Trophoblast cell (in vitro differentiated cells and primary cell): ENCODE data around the gene BRDT.

ENCODE experiments used
- DNase-seq, 2 donors: peaks; one replicate each; pipeline ENCODE4 v3.0.0-alpha.2; 2016
- H2AFZ ChIP-seq: 2 replicates; pipeline ENCODE4 v1.6.1; 2013; ENCODE audit warnings: low read length, moderate library complexity, mild to moderate bottlenecking; ENCODE audit not compliant: insufficient read depth, poor library complexity
- H2AK5ac ChIP-seq: 2 replicates; pipeline ENCODE4 v1.6.1; 2013; ENCODE audit warnings: mild to moderate bottlenecking, low read length
- H2BK120ac ChIP-seq: 2 replicates; pipeline ENCODE4 v1.6.1; 2013; ENCODE audit warnings: low read length, mild to moderate bottlenecking, moderate library complexity; ENCODE audit not compliant: insufficient read depth, poor library complexity
- H2BK12ac ChIP-seq: 2 replicates; pipeline ENCODE4 v1.6.1; 2013; ENCODE audit warnings: mild to moderate bottlenecking, low read length, moderate library complexity
- H2BK5ac ChIP-seq: 2 replicates; pipeline ENCODE4 v1.6.1; 2013; ENCODE audit warnings: low read length, low read depth, moderate library complexity, mild to moderate bottlenecking; ENCODE audit not compliant: poor library complexity
- H3K14ac ChIP-seq: 2 replicates; pipeline ENCODE4 v1.6.1; 2013; ENCODE audit warnings: mild to moderate bottlenecking, low read length
- H3K18ac ChIP-seq: 2 replicates; pipeline ENCODE4 v1.6.1; 2013; ENCODE audit warnings: mild to moderate bottlenecking, low read length
- H3K23ac ChIP-seq: 2 replicates; pipeline ENCODE4 v1.6.1; 2013; ENCODE audit warnings: low read length
- H3K27ac ChIP-seq: 2 replicates; pipeline ENCODE4 v1.5.1; 2013; ENCODE audit warnings: low read depth, mild to moderate bottlenecking, inconsistent platforms, low read length, moderate library complexity
- H3K27me3 ChIP-seq: 2 replicates; pipeline ENCODE4 v1.6.1; 2013; ENCODE audit warnings: inconsistent platforms, mild to moderate bottlenecking, low read length, moderate library complexity; ENCODE audit not compliant: insufficient read depth
- H3K36me3 ChIP-seq, 2 experiments: 1 replicate in 1 of 2; 2 replicates in 1 of 2; pipeline ENCODE4 v1.6.1; 2013; ENCODE audit warnings: low read length in 2 of 2, mild to moderate bottlenecking in 2 of 2, moderate library complexity in 1 of 2; ENCODE audit not compliant: insufficient read depth in 2 of 2, control insufficient read depth in 1 of 2
- H3K4ac ChIP-seq: 2 replicates; pipeline ENCODE4 v1.6.1; 2013; ENCODE audit warnings: low read depth, mild to moderate bottlenecking, low read length, moderate library complexity
- H3K4me1 ChIP-seq, 2 experiments: 1 replicate in 1 of 2; 2 replicates in 1 of 2; pipeline ENCODE4 v1.6.1; 2013; ENCODE audit warnings: low read length in 2 of 2, mild to moderate bottlenecking in 2 of 2, moderate library complexity in 1 of 2; ENCODE audit not compliant: insufficient read depth in 2 of 2, control insufficient read depth in 1 of 2
- H3K4me2 ChIP-seq: 2 replicates; pipeline ENCODE4 v1.6.1; 2013; ENCODE audit warnings: inconsistent platforms, mild to moderate bottlenecking, low read length, moderate library complexity
- H3K4me3 ChIP-seq: 2 replicates; pipeline ENCODE4 v1.5.1; 2013; ENCODE audit warnings: mild to moderate bottlenecking, low read depth, low read length, inconsistent platforms
- H3K79me1 ChIP-seq: one replicate; pipeline ENCODE4 v1.6.1; 2013; ENCODE audit warnings: low read length
- H3K79me2 ChIP-seq: 2 replicates; pipeline ENCODE4 v1.6.1; 2013; ENCODE audit warnings: low read length, mild to moderate bottlenecking; ENCODE audit not compliant: control insufficient read depth, insufficient read depth, poor library complexity
- H3K9ac ChIP-seq: 2 replicates; pipeline ENCODE4 v1.6.1; 2013; ENCODE audit warnings: mild to moderate bottlenecking, low read length
- H3K9me3 ChIP-seq: 2 replicates; pipeline ENCODE4 v1.6.1; 2013; ENCODE audit warnings: low read depth, mild to moderate bottlenecking, control low read depth, inconsistent platforms, low read length; ENCODE audit not compliant: insufficient read depth
- H4K12ac ChIP-seq: 2 replicates; pipeline ENCODE4 v1.6.1; 2013; ENCODE audit warnings: low read depth, mild to moderate bottlenecking, low read length, moderate library complexity
- H4K8ac ChIP-seq: 2 replicates; pipeline ENCODE4 v1.6.1; 2013; ENCODE audit warnings: low read depth, mild to moderate bottlenecking, low read length, moderate library complexity
- H4K91ac ChIP-seq: one replicate; pipeline ENCODE4 v1.6.1; 2013; ENCODE audit warnings: low read depth, mild to moderate bottlenecking, low read length, moderate library complexity
- WGBS: extraction: QIAGEN DNeasy Blood & Tissue Kit; methylation state at CpG from one replicate; pipeline ENCODE4 v1.1.7; 2013; ENCODE audit warnings: missing lambda C conversion rate; ENCODE audit not compliant: insufficient read length, insufficient coverage; ENCODE audit errors: extremely low coverage; 5-methylcytosine and 5-hydroxymethylcytosine counted together

The BRDT gene

GRCh38 chr1:92030656-92031107, 81.5 kb downstream of the BRDT start:
- H3K36me3 ChIP-seq: no peaks in the 10 kb centered on the region
- peaks cover 3% of the 10 kb centered on the region for H3K9me3 ChIP-seq
- H3K27ac ChIP-seq: no peak overlapping the region
- H2BK120ac ChIP-seq: no peak overlapping the region
- H2AFZ ChIP-seq: no peak overlapping the region
- no peak overlapping the region for H4K8ac ChIP-seq
- no CpG with 5 or more reads among the region's 4 CpGs for WGBS
- no peak overlapping the region for H2BK12ac ChIP-seq
- H3K4ac ChIP-seq: no peak overlapping the region
- no peak overlapping the region for H2AK5ac ChIP-seq
- no peaks in the 10 kb centered on the region for H3K79me1 ChIP-seq
- H3K4me3 ChIP-seq: no peak overlapping the region
- no peak overlapping the region for H4K12ac ChIP-seq
- no peak overlapping the region for H2BK5ac ChIP-seq
- no peak overlapping the region for H3K14ac ChIP-seq
- no peak overlapping the region for H3K9ac ChIP-seq
- no peaks in the 10 kb centered on the region for H3K79me2 ChIP-seq
- no peak overlapping the region for H4K91ac ChIP-seq
- DNase-seq: peak; percentile 52 to 65
- H3K18ac ChIP-seq: no peak overlapping the region
- H3K4me1 ChIP-seq: peaks cover 7 to 8% of the 10 kb centered on the region in 2 experiments
- no peak overlapping the region for H3K23ac ChIP-seq
- H3K27me3 ChIP-seq: peaks cover 10% of the 10 kb centered on the region
- H3K4me2 ChIP-seq: peak overlapping the region; percentile 88

GRCh38 chr1:92031281-92032110, 82.3 kb downstream of the BRDT start:
- H3K4me3 ChIP-seq: no peak overlapping the region
- WGBS: no CpG with 5 or more reads among the region's 6 CpGs
- no peak overlapping the region for H2AK5ac ChIP-seq
- H3K18ac ChIP-seq: no peak overlapping the region
- no peak overlapping the region for H3K9ac ChIP-seq
- H2BK120ac ChIP-seq: no peak overlapping the region
- no peak overlapping the region for H2BK5ac ChIP-seq
- H3K9me3 ChIP-seq: peaks cover 2% of the 10 kb centered on the region
- no peak overlapping the region for H4K8ac ChIP-seq
- no peak overlapping the region for H3K4me2 ChIP-seq
- no peak overlapping the region for H3K27ac ChIP-seq
- H3K14ac ChIP-seq: no peak overlapping the region
- H4K12ac ChIP-seq: no peak overlapping the region
- H2BK12ac ChIP-seq: no peak overlapping the region
- no peak for DNase-seq
- H4K91ac ChIP-seq: no peak overlapping the region
- H3K79me2 ChIP-seq: no peaks in the 10 kb centered on the region
- H3K23ac ChIP-seq: no peak overlapping the region
- no peak overlapping the region for H3K4ac ChIP-seq
- peaks cover 10% of the 10 kb centered on the region for H3K27me3 ChIP-seq
- no peak overlapping the region for H2AFZ ChIP-seq
- no peaks in the 10 kb centered on the region for H3K36me3 ChIP-seq
- no peaks in the 10 kb centered on the region for H3K79me1 ChIP-seq
- H3K4me1 ChIP-seq: peaks cover 7 to 8% of the 10 kb centered on the region in 2 experiments

GRCh38 chr1:92037400-92037799, 88.2 kb downstream of the BRDT start:
- H3K4ac ChIP-seq: no peak overlapping the region
- no peak overlapping the region for H2BK5ac ChIP-seq
- no peak overlapping the region for H3K14ac ChIP-seq
- no peak overlapping the region for H3K4me2 ChIP-seq
- no peaks in the 10 kb centered on the region for H3K9me3 ChIP-seq
- H3K79me2 ChIP-seq: no peaks in the 10 kb centered on the region
- H3K4me3 ChIP-seq: no peak overlapping the region
- no peaks in the 10 kb centered on the region for H3K27me3 ChIP-seq
- no peak overlapping the region for H2AK5ac ChIP-seq
- no peak overlapping the region for H2AFZ ChIP-seq
- H3K4me1 ChIP-seq: no peaks in the 10 kb centered on the region
- no peak overlapping the region for H3K23ac ChIP-seq
- H4K8ac ChIP-seq: no peak overlapping the region
- H4K91ac ChIP-seq: no peak overlapping the region
- peak; percentile 3 to 45 for DNase-seq
- no CpG with 5 or more reads among the region's 6 CpGs for WGBS
- no peaks in the 10 kb centered on the region for H3K79me1 ChIP-seq
- H3K18ac ChIP-seq: no peak overlapping the region
- no peak overlapping the region for H2BK120ac ChIP-seq
- H3K9ac ChIP-seq: no peak overlapping the region
- H4K12ac ChIP-seq: no peak overlapping the region
- no peak overlapping the region for H2BK12ac ChIP-seq
- no peak overlapping the region for H3K27ac ChIP-seq
- no peaks in the 10 kb centered on the region for H3K36me3 ChIP-seq

GRCh38 chr1:92038695-92039346, 89.6 kb downstream of the BRDT start:
- Histone ChIP-seq H2BK12ac (no peak overlapping the region), H4K8ac (no peak overlapping the region), H4K12ac (no peak overlapping the region), H2BK5ac (no peak overlapping the region), H2BK120ac (no peak overlapping the region), H3K79me2 (no peaks in the 10 kb centered on the region), H3K4me3 (no peak overlapping the region), H3K27me3 (no peaks in the 10 kb centered on the region), H3K4me1 (no peaks in the 10 kb centered on the region), H3K14ac (no peak overlapping the region), H3K23ac (no peak overlapping the region), H4K91ac (no peak overlapping the region), H3K4me2 (no peak overlapping the region), H3K27ac (no peak overlapping the region), H3K4ac (no peak overlapping the region), H3K79me1 (no peaks in the 10 kb centered on the region), H2AFZ (no peak overlapping the region), H3K18ac (no peak overlapping the region), H3K36me3 (no peaks in the 10 kb centered on the region), H3K9me3 (no peaks in the 10 kb centered on the region), H2AK5ac (no peak overlapping the region), H3K9ac (no peak overlapping the region)
- peak in 1 of 2 donors; percentile 62 for DNase-seq
- WGBS: no CpG with 5 or more reads among the region's 2 CpGs
